H1 (cell line): ENCODE results near the gene SOS1.

Experiments
- ATF3 ChIP-seq: IDR thresholded peaks from 2 replicates; pipeline ENCODE4 v1.6.1; 2011; ENCODE audit warnings: low read depth, mild to moderate bottlenecking, low read length; ENCODE audit not compliant: insufficient read depth
- CBX8 ChIP-seq: fragments of 300-800, 300-1000 bp; sonication (generic); IDR thresholded peaks from 2 replicates; pipeline ENCODE4 v1.7.1; 2016; ENCODE audit warnings: low read depth, low read length, borderline replicate concordance
- EP300 ChIP-seq, 2 experiments: IDR thresholded peaks; 1 replicate in 1 of 2; 2 replicates in 1 of 2; pipeline ENCODE4 v1.6.1; 2011 to 2012; ENCODE audit warnings: low read depth in 2 of 2, low read length in 2 of 2, mild to moderate bottlenecking in 2 of 2, borderline replicate concordance in 1 of 2, inconsistent platforms in 1 of 2, moderate library complexity in 1 of 2
- TF ChIP-seq, protein P1 (sequence below), 3 experiments: IDR thresholded peaks; 1 replicate in 2 of 3; 2 replicates in 1 of 3; pipeline versions ENCODE4 v1.5.1 to v1.6.1; 2011; ENCODE audit warnings: low read length in 3 of 3, mild to moderate bottlenecking in 3 of 3, inconsistent platforms in 2 of 3, low read depth in 1 of 3, moderate library complexity in 1 of 3; ENCODE audit not compliant: insufficient read depth in 1 of 3; ENCODE audit errors: control extremely low read depth in 1 of 3
- TF ChIP-seq, protein P2 (sequence below): IDR thresholded peaks from 2 replicates; pipeline ENCODE4 v1.6.1; 2011; ENCODE audit warnings: low read length, improper control_type of control experiment

DNA sequence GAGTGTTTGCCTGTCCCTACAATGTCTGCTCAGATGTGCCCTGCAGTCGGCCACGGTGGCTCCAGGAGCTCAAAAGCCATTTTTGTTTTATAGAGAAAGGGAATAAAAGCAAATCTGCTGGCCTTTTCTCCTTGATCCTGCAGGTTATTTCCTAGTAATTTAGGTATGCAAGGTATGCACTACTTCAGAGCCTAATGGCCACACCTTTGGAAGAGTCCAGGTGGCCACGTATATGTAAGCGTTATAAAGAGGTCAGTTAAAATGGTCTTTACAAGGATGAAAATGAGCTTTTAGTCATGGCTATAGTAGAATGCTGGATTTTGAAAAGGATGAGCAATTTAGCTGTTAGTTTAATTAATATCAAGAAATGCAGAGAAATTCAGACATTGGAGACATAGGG is 149.5 kb downstream of the SOS1 start:
- TF ChIP-seq CBX8 (no peak), ATF3 (no peak), EP300 (IDR thresholded peaks at IDR 0.05; ENCODE audit: borderline replicate concordance in 1 of 2, low read depth in 2 of 2, low read length in 2 of 2) (no peak)
- TF ChIP-seq, protein P1, sequence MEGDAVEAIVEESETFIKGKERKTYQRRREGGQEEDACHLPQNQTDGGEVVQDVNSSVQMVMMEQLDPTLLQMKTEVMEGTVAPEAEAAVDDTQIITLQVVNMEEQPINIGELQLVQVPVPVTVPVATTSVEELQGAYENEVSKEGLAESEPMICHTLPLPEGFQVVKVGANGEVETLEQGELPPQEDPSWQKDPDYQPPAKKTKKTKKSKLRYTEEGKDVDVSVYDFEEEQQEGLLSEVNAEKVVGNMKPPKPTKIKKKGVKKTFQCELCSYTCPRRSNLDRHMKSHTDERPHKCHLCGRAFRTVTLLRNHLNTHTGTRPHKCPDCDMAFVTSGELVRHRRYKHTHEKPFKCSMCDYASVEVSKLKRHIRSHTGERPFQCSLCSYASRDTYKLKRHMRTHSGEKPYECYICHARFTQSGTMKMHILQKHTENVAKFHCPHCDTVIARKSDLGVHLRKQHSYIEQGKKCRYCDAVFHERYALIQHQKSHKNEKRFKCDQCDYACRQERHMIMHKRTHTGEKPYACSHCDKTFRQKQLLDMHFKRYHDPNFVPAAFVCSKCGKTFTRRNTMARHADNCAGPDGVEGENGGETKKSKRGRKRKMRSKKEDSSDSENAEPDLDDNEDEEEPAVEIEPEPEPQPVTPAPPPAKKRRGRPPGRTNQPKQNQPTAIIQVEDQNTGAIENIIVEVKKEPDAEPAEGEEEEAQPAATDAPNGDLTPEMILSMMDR (IDR thresholded peaks at IDR 0.05; ENCODE audit: control extremely low read depth in 1 of 3, insufficient read depth in 1 of 3, low read depth in 1 of 3, low read length in 3 of 3), result no peak
- TF ChIP-seq, protein P2, sequence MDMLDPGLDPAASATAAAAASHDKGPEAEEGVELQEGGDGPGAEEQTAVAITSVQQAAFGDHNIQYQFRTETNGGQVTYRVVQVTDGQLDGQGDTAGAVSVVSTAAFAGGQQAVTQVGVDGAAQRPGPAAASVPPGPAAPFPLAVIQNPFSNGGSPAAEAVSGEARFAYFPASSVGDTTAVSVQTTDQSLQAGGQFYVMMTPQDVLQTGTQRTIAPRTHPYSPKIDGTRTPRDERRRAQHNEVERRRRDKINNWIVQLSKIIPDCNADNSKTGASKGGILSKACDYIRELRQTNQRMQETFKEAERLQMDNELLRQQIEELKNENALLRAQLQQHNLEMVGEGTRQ, result no peak
